HG03095 (cell line): Measurements from ENCODE around the gene NHLRC1.

Experiments
- ATAC-seq: cut with Tn5 transposase; IDR thresholded peaks from one replicate; pipeline ENCODE4 v1.9.1; 2021; ENCODE audit warnings: moderate library complexity; ENCODE audit not compliant: unreplicated experiment

Gene NHLRC1

GRCh38 chr6:18087396-18088165 is 34.9 kb downstream of the NHLRC1 start:
- no peak for ATAC-seq

- ATAC-seq, result no peak
These were observed 41.3 kb downstream of the NHLRC1 start for GRCh38 chr6:18081025-18081668.

- no peak for ATAC-seq
These were observed 41.9 kb downstream of the NHLRC1 start for GRCh38 chr6:18080544-18080943.

GRCh38 chr6:18078866-18079265 is 43.6 kb downstream of the NHLRC1 start:
- ATAC-seq, result no peak

GRCh38 chr6:18076231-18076630 is 46.2 kb downstream of the NHLRC1 start:
- no peak for ATAC-seq

GRCh38 chr6:18072841-18073240 is 49.6 kb downstream of the NHLRC1 start:
- no peak for ATAC-seq

GRCh38 chr6:18070486-18070885 is 52.0 kb downstream of the NHLRC1 start:
- ATAC-seq, result no peak
